GM19193 (cell line): ENCODE measurements around the gene DUT.

Experiments
- POLR2A ChIP-seq: IDR thresholded peaks from 4 replicates; pipeline ENCODE4 v1.6.1; 2011; ENCODE audit not compliant: insufficient read depth, insufficient read length; ENCODE audit errors: extremely low read depth

Gene DUT

GRCh38 chr15:48352474-48353072 is 21.3 kb downstream of the DUT start:
- TF ChIP-seq POLR2A: no peak

GRCh38 chr15:48354694-48355303 is 23.6 kb downstream of the DUT start:
- TF ChIP-seq POLR2A: no peak

GRCh38 chr15:48355377-48355776 is 24.1 kb downstream of the DUT start:
- TF ChIP-seq POLR2A: no peak

GRCh38 chr15:48358229-48359152 is 27.3 kb downstream of the DUT start:
- TF ChIP-seq POLR2A: no peak

- TF ChIP-seq POLR2A: no peak
These were observed 29.6 kb downstream of the DUT start for GRCh38 chr15:48360841-48361240.

GRCh38 chr15:48361685-48362084 is 30.5 kb downstream of the DUT start:
- no peak for TF ChIP-seq POLR2A

GRCh38 chr15:48363474-48363873 is 32.2 kb downstream of the DUT start:
- no peak for TF ChIP-seq POLR2A

- no peak for TF ChIP-seq POLR2A
These were observed 34.3 kb downstream of the DUT start for GRCh38 chr15:48365575-48365974.

- TF ChIP-seq POLR2A: no peak
These were observed 35.5 kb downstream of the DUT start for GRCh38 chr15:48366584-48367312.

GRCh38 chr15:48367483-48367882 is 36.3 kb downstream of the DUT start:
- TF ChIP-seq POLR2A: no peak

- TF ChIP-seq POLR2A: no peak
These were observed 39.2 kb downstream of the DUT start for GRCh38 chr15:48370460-48370859.

GRCh38 chr15:48371550-48371949 is 40.3 kb downstream of the DUT start:
- TF ChIP-seq POLR2A: no peak

- TF ChIP-seq POLR2A: no peak
These were observed 40.7 kb downstream of the DUT start for GRCh38 chr15:48371961-48372360.

GRCh38 chr15:48373821-48374451 is 42.7 kb downstream of the DUT start:
- no peak for TF ChIP-seq POLR2A

GRCh38 chr15:48374472-48374871 is 43.2 kb downstream of the DUT start:
- no peak for TF ChIP-seq POLR2A

- TF ChIP-seq POLR2A: no peak
These were observed 44.5 kb downstream of the DUT start for GRCh38 chr15:48375767-48376166.

- no peak for TF ChIP-seq POLR2A
These were observed 49.0 kb downstream of the DUT start for GRCh38 chr15:48380198-48380597.
